ENCODE data around the gene PDPK1.

Gene PDPK1

GRCh38 chr16:2520784-2521531, 16.9 kb upstream of the PDPK1 start:
- H3K4me1 ChIP-seq (ENCODE audit: control insufficient read depth, low read length) = peaks cover 40% of the 10 kb centered on the region
- H3K36me3 ChIP-seq (ENCODE audit: control insufficient read depth, low read length) = peaks cover 44% of the 10 kb centered on the region
- H3K4me3 ChIP-seq (ENCODE audit: low read length) = peak overlapping the region; percentile 79
- no peaks in the 10 kb centered on the region for H3K9me2 ChIP-seq (replicated peaks; ENCODE audit: control insufficient read depth, low read length)
- peak overlapping the region; percentile 82 for H3K4me2 ChIP-seq (ENCODE audit: low read length)
- H3K27me3 ChIP-seq (ENCODE audit: control insufficient read depth, low read length) = no peaks in the 10 kb centered on the region
- peaks cover 3% of the 10 kb centered on the region; the same call in 1 of the 2 replicates for H4K20me1 ChIP-seq (ENCODE audit: control insufficient read depth, insufficient read depth, low read depth, low read length)
- H3F3A ChIP-seq (ENCODE audit: control insufficient read depth, insufficient read depth) = peaks cover 6% of the 10 kb centered on the region
- H3K9me3 ChIP-seq (ENCODE audit: control insufficient read depth, insufficient read depth, low read length) = no peaks in the 10 kb centered on the region
- TF ChIP-seq CTCF (IDR thresholded peaks at IDR 0.05; ENCODE audit: low read depth, low read length, poor library complexity, severe bottlenecking) (peak; percentile 6), EZH2phosphoT487 (IDR thresholded peaks at IDR 0.05; ENCODE audit: borderline replicate concordance, low read length) (no peak)
- H3K79me2 ChIP-seq (ENCODE audit: control insufficient read depth, low read length) = peaks cover 49% of the 10 kb centered on the region
- no peak overlapping the region for H3K27ac ChIP-seq (ENCODE audit: low read depth, low read length)

GRCh38 chr16:2523801-2524231, 14.0 kb upstream of the PDPK1 start:
- Histone ChIP-seq H3K4me2 (ENCODE audit: low read length) (no peak overlapping the region), H3K79me2 (ENCODE audit: control insufficient read depth, low read length) (peaks cover 20% of the 10 kb centered on the region), H3K36me3 (ENCODE audit: control insufficient read depth, low read length) (peaks cover 55% of the 10 kb centered on the region), H3K9me2 (replicated peaks; ENCODE audit: control insufficient read depth, low read length) (no peaks in the 10 kb centered on the region), H3F3A (ENCODE audit: control insufficient read depth, insufficient read depth) (peaks cover 6% of the 10 kb centered on the region), H4K20me1 (ENCODE audit: control insufficient read depth, insufficient read depth, low read depth, low read length) (no peaks in the 10 kb centered on the region; the same call in 1 of the 2 replicates), H3K27me3 (ENCODE audit: control insufficient read depth, low read length) (no peaks in the 10 kb centered on the region), H3K4me1 (ENCODE audit: control insufficient read depth, low read length) (peaks cover 20% of the 10 kb centered on the region), H3K9me3 (ENCODE audit: control insufficient read depth, insufficient read depth, low read length) (no peaks in the 10 kb centered on the region), H3K4me3 (ENCODE audit: low read length) (no peak overlapping the region), H3K27ac (ENCODE audit: low read depth, low read length) (no peak overlapping the region)
- TF ChIP-seq EZH2phosphoT487 (IDR thresholded peaks at IDR 0.05; ENCODE audit: borderline replicate concordance, low read length) (no peak), CTCF (IDR thresholded peaks at IDR 0.05; ENCODE audit: low read depth, low read length, poor library complexity, severe bottlenecking) (no peak)

GRCh38 chr16:2524339-2524938, 13.4 kb upstream of the PDPK1 start:
- Histone ChIP-seq H3K27me3 (ENCODE audit: control insufficient read depth, low read length) (no peaks in the 10 kb centered on the region), H3K79me2 (ENCODE audit: control insufficient read depth, low read length) (peaks cover 14% of the 10 kb centered on the region), H3K9me3 (ENCODE audit: control insufficient read depth, insufficient read depth, low read length) (no peaks in the 10 kb centered on the region), H3K36me3 (ENCODE audit: control insufficient read depth, low read length) (peaks cover 56% of the 10 kb centered on the region), H4K20me1 (ENCODE audit: control insufficient read depth, insufficient read depth, low read depth, low read length) (no peaks in the 10 kb centered on the region), H3K4me1 (ENCODE audit: control insufficient read depth, low read length) (peaks cover 13% of the 10 kb centered on the region), H3F3A (ENCODE audit: control insufficient read depth, insufficient read depth) (peaks cover 5% of the 10 kb centered on the region), H3K9me2 (replicated peaks; ENCODE audit: control insufficient read depth, low read length) (no peaks in the 10 kb centered on the region), H3K27ac (ENCODE audit: low read depth, low read length) (no peak overlapping the region), H3K4me2 (ENCODE audit: low read length) (no peak overlapping the region), H3K4me3 (ENCODE audit: low read length) (no peak overlapping the region)
- no peak for TF ChIP-seq EZH2phosphoT487 (IDR thresholded peaks at IDR 0.05; ENCODE audit: borderline replicate concordance, low read length)
- no peak for TF ChIP-seq CTCF (IDR thresholded peaks at IDR 0.05; ENCODE audit: low read depth, low read length, poor library complexity, severe bottlenecking)
